Neutrophil (primary cell): ENCODE data around the gene UST.

Source experiments
- H3K27ac ChIP-seq: fragments of 200-600 bp; sonication (generic); 2 replicates; pipeline ENCODE4 v1.5.1; 2016; ENCODE audit warnings: mild to moderate bottlenecking, moderate library complexity
- H3K27me3 ChIP-seq: fragments of 200-600 bp; sonication (generic); 2 replicates; pipeline ENCODE4 v1.6.0; 2016; ENCODE audit warnings: mild to moderate bottlenecking
- H3K36me3 ChIP-seq: fragments of 200-600 bp; sonication (generic); 2 replicates; pipeline ENCODE4 v1.5.1; 2017
- H3K4me1 ChIP-seq, 2 experiments: fragments of 200-600 bp in 1 of 2; sonication (generic) in 1 of 2; 1 replicate in 1 of 2; 2 replicates in 1 of 2; pipeline versions ENCODE4 v1.5.1 to v1.6.1; 2013 to 2016; ENCODE audit warnings: low read depth in 1 of 2, low read length in 1 of 2, mild to moderate bottlenecking in 1 of 2, moderate library complexity in 1 of 2; ENCODE audit not compliant: control insufficient read depth in 1 of 2, insufficient read depth in 1 of 2
- H3K4me3 ChIP-seq, 2 experiments: fragments of 200-600 bp in 1 of 2; sonication (generic) in 1 of 2; 1 replicate in 1 of 2; 2 replicates in 1 of 2; pipeline ENCODE4 v1.5.1; 2013 to 2016; ENCODE audit warnings: low read depth in 1 of 2, low read length in 1 of 2, mild to moderate bottlenecking in 1 of 2, moderate library complexity in 1 of 2
- H3K9me3 ChIP-seq: fragments of 200-600 bp; sonication (generic); 2 replicates; pipeline ENCODE4 v1.5.1; 2016
- CTCF ChIP-seq: fragments of 200-600 bp; sonication (generic); IDR thresholded peaks from 2 replicates; pipeline ENCODE4 v1.5.1; 2016; ENCODE audit warnings: antibody characterized with exemption

UST gene

DNA sequence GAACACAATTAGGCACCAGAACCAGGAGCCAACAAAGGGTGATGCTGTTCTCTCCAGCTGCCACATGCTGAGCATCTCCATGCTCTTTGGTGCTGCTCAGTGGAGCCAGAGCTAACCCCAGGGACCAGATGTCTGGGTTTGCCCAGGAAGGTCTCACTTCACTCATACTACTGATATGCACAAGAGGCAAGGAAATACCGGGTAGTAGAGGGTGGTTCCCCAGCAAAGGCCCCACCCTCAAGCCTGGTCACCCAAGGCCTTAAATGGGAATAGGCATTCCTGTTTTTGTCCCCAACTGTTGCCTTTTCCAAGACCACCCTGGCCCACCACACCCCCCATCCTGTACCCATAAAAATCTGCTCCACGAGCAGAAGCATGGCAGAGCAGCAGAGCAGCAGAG lies 366.1 kb downstream of the UST start:
- no peak overlapping the region for H3K4me3 ChIP-seq
- no peak for TF ChIP-seq CTCF
- H3K4me1 ChIP-seq: no peaks in the 10 kb centered on the region
- no peak overlapping the region for H3K27ac ChIP-seq
- H3K9me3 ChIP-seq: no peaks in the 10 kb centered on the region
- no peaks in the 10 kb centered on the region for H3K27me3 ChIP-seq
- H3K36me3 ChIP-seq: no peaks in the 10 kb centered on the region

DNA sequence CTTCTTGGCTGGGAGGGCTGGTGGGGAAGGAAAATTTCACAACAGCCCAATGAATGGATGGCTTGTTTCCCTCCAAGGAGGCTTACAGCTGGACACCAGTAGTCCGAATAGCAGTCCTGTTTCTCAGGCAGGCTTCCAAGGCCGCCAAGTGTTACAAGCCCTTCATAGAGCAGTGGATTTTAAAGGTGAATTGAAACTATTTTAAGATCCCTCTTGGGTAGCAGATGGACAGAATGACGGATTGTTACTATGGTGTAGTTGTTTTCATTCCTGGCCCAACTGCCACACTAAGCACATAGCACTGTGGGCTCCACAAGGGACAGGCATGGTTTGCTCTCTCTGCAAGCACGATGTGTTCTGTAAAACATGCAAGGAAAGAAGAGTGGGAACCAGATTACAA lies 367.3 kb downstream of the UST start:
- no peak for TF ChIP-seq CTCF
- Histone ChIP-seq H3K4me3 (no peak overlapping the region), H3K36me3 (no peaks in the 10 kb centered on the region), H3K4me1 (no peaks in the 10 kb centered on the region), H3K27ac (no peak overlapping the region), H3K27me3 (no peaks in the 10 kb centered on the region), H3K9me3 (no peaks in the 10 kb centered on the region)

- Histone ChIP-seq H3K36me3 (no peaks in the 10 kb centered on the region), H3K9me3 (no peaks in the 10 kb centered on the region), H3K4me1 (no peaks in the 10 kb centered on the region), H3K27me3 (no peaks in the 10 kb centered on the region), H3K4me3 (no peak overlapping the region), H3K27ac (no peak overlapping the region)
- TF ChIP-seq CTCF: no peak
These were observed 372.2 kb downstream of the UST start for GRCh38 chr6:149118737-149119653.

DNA sequence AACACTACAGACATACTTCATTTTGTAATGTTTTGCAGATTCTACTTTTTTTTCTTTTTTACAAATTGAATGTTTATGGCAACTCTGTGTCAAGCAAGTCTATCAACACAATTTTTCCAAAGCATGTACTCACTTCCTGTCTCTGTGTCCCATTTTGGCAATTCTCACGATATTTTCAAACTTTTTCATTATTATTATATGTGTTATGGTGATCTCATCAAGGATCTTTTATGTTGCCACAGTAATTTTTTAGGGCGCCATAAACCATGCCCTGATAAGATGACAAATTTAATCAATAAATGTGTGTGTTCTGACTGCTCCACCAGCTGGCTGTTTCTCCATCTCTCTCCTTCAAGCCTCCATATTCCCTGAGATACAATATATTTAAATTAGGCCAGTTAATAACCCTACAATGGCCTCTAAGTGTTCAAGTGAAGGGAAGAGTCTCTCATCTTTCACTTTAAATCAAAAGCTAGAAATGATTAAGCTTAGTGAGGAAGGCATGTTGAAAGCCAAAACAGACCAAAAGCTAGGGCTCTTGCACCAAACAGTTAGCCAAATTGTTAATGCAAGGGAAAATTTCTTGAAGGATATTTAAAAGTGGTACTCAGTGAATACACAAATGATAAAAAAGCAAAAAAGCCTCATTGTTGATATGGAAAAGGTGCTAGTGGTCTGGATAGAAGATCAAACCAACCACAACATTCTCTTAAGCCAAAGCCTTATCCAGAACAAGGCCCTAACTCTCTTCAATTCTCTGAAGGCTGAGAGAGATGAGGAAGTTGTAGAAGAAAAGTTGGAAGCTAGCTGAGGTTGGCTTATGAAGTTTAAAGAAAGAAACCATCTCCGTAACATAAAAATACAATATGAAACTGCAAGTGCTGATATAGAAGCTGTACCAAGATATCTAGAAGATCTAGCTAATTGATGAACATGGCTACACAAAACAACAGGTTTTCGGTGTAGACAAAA lies 376.3 kb downstream of the UST start:
- Histone ChIP-seq H3K36me3 (no peaks in the 10 kb centered on the region), H3K27ac (no peak overlapping the region), H3K4me1 (no peaks in the 10 kb centered on the region), H3K27me3 (no peaks in the 10 kb centered on the region), H3K9me3 (no peaks in the 10 kb centered on the region), H3K4me3 (no peak overlapping the region)
- no peak for TF ChIP-seq CTCF

GRCh38 chr6:149125309-149125708 lies 378.5 kb downstream of the UST start:
- Histone ChIP-seq H3K27ac (no peak overlapping the region), H3K4me1 (no peaks in the 10 kb centered on the region)

More at GRCh38 chr6:149125309-149125708, 378.5 kb downstream of the UST start:
- H3K36me3 ChIP-seq: no peaks in the 10 kb centered on the region
- H3K9me3 ChIP-seq: no peaks in the 10 kb centered on the region
- no peak overlapping the region for H3K4me3 ChIP-seq
- H3K27me3 ChIP-seq: no peaks in the 10 kb centered on the region
- no peak for TF ChIP-seq CTCF
